GM12891 (cell line): ENCODE measurements around the gene SEC61A1.

ENCODE experiments used
- DNase-seq: peaks from one replicate; pipeline ENCODE4 v3.0.0; 2011; ENCODE audit warnings: low spot score; ENCODE audit not compliant: insufficient read length
- FAIRE-seq: peaks from 2 replicates; lab custom pipeline; 2011; peaks lifted over from hg19 to GRCh38; lab: Jason Lieb, UNC
- PAX5 ChIP-seq: IDR thresholded peaks from 2 replicates; pipeline ENCODE4 v1.6.1; 2011; ENCODE audit warnings: low read length, moderate library complexity, mild to moderate bottlenecking; ENCODE audit not compliant: insufficient read depth, severe bottlenecking
- POLR2A ChIP-seq: IDR thresholded peaks from 2 replicates; pipeline ENCODE4 v1.6.1; 2011; ENCODE audit warnings: low read depth, low read length, control low read depth
- POLR2AphosphoS5 ChIP-seq: IDR thresholded peaks from 2 replicates; pipeline ENCODE4 v1.6.1; 2011; ENCODE audit warnings: low read depth, low read length, control low read depth
- POU2F2 ChIP-seq: IDR thresholded peaks from 2 replicates; pipeline ENCODE4 v1.6.1; 2011; ENCODE audit warnings: low read depth, mild to moderate bottlenecking, control low read depth, low read length, moderate library complexity
- SPI1 ChIP-seq: IDR thresholded peaks from 2 replicates; pipeline ENCODE4 v1.6.1; 2011; ENCODE audit warnings: low read depth, low read length, control low read depth
- TAF1 ChIP-seq: IDR thresholded peaks from 2 replicates; pipeline ENCODE4 v1.6.1; 2011; ENCODE audit warnings: low read depth, low read length, control low read depth

SEC61A1 gene

GRCh38 chr3:128083980-128084674, 31.9 kb downstream of the SEC61A1 start:
- FAIRE-seq = no peak
- no peak for DNase-seq
- TF ChIP-seq POLR2A (no peak), POU2F2 (no peak), TAF1 (no peak), SPI1 (no peak), PAX5 (no peak), POLR2AphosphoS5 (no peak)

DNA sequence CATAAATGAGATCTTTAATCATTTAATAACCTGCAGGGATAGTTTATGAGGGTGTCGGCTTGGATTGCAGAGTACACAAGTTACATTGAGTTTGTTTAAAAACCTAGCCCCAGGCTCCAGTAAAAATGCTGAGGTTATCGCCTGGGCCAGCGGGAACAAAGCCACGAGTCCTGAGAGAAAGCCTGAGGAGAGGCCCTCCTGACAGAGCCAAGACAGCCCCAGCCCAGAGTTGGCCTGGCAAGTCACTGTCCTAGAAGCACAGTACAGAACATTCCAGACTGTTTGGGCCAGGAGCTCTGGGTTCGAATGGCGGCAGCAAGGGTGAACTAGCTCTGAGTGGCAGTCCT, 32.4 kb downstream of the SEC61A1 start:
- FAIRE-seq (no peak), DNase-seq (no peak)
- TF ChIP-seq POLR2AphosphoS5 (no peak), PAX5 (no peak)

DNA sequence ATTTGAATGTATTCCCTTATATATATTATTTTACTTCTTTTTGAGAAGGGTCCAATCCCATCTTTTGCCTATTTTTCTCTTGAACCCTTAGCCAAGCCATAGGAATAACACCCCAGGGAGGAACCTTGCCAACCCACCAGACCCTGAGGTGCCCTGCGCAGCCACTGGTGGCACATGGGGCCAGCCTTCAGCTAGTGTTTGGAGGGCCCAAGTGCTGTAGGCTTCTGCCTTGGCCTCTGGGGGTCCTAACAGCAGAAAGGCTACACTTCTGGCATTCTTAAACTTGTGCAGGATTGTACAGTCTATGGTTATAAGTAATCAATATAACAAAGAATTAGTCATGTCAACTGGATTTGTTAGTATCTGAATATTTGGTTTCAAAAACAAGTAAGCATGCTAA, 36.9 kb downstream of the SEC61A1 start:
- TF ChIP-seq PAX5 (no peak), SPI1 (no peak), TAF1 (no peak), POLR2A (no peak), POLR2AphosphoS5 (no peak), POU2F2 (no peak)
- FAIRE-seq (no peak), DNase-seq (no peak)

DNA sequence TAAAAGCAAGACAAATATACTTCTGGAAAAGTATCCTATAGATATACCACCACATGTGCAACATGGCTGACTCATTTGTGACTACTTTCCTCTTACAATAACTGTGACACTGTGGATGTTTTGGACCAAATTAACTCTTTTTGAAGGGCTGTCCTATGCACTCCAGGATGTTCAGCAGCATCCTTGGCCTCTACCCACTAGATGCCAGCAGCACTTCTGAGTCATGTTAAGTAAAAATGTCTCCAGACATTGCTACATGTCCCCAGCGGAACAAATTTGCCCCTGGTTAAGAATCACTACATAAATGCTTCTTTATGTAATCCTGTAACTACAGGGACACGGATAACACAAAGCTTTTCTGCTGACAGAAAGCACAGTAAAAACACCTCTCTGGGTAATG, 39.3 kb downstream of the SEC61A1 start:
- peak; percentile 23 for FAIRE-seq
- DNase-seq = no peak
- TF ChIP-seq POLR2AphosphoS5 = no peak
- TF ChIP-seq POU2F2 = no peak
- no peak for TF ChIP-seq SPI1
- no peak for TF ChIP-seq PAX5
- no peak for TF ChIP-seq POLR2A
- TF ChIP-seq TAF1 = no peak

GRCh38 chr3:128094295-128095151, 42.3 kb downstream of the SEC61A1 start:
- DNase-seq (no peak), FAIRE-seq (no peak)
- no peak for TF ChIP-seq SPI1
- no peak for TF ChIP-seq POLR2AphosphoS5
- no peak for TF ChIP-seq TAF1
- TF ChIP-seq POU2F2 = no peak
- TF ChIP-seq PAX5 = no peak

- FAIRE-seq = peak; percentile 91
- TF ChIP-seq TAF1 (no peak), SPI1 (no peak), POU2F2 (no peak), POLR2A (no peak), POLR2AphosphoS5 (no peak), PAX5 (no peak)
- DNase-seq = peak; percentile 73
These were observed 43.0 kb downstream of the SEC61A1 start for GRCh38 chr3:128095222-128095703.

- no peak for DNase-seq
- TF ChIP-seq SPI1 (no peak), POLR2A (no peak), TAF1 (no peak), PAX5 (no peak), POLR2AphosphoS5 (no peak), POU2F2 (no peak)
- no peak for FAIRE-seq
These were observed 46.0 kb downstream of the SEC61A1 start for GRCh38 chr3:128098234-128098633.

GRCh38 chr3:128100161-128100560, 47.9 kb downstream of the SEC61A1 start:
- no peak for FAIRE-seq
- no peak for TF ChIP-seq SPI1
- no peak for TF ChIP-seq PAX5
- TF ChIP-seq POLR2A = no peak
- TF ChIP-seq POLR2AphosphoS5 = no peak
- TF ChIP-seq TAF1 = no peak
- no peak for TF ChIP-seq POU2F2
- DNase-seq = no peak

DNA sequence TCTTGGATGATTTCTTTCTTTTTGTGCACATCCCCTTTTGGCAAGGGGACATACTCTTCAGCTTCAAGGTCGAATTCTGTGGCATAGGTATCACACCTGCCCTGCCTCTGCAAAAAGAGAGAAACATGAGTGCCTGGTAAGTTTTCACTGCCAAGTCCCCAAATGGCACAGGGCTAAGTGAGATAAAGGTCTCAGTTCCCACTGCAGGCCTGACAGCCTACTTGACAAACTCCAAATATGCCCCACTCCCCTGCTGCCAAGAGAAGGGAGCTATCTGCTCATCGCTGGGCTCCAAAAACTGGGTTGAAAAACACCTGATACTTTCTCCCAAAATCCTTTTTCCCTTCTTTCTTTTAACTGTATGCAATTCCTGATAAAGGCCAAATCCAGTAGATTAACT, 48.4 kb downstream of the SEC61A1 start:
- TF ChIP-seq TAF1 (no peak), POLR2A (no peak)
- DNase-seq (no peak), FAIRE-seq (no peak)

DNA sequence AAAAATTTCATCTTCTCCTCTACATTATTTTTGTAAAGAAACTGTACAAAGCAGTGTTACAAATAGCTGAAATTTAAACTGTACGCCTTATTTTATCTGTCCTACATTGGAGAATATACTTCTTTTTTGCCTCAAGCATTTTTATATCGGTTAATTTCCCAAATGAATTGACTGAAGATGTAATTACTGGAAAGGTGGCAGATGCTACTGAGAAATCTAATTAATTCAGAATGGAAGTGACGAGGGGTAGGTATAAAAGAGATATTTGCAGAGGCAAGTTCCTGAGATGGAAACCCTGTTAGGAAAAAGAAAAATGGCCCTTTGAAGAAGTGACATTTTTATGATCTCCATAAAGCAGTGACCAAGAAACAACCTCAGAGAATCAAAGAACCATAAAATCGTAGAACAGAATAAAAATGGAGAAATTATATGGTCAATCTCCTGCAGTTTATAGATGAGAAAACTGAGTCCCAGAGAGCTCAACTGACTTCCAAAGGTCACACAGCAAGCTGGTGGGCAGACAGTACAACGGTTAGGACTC, 51.0 kb downstream of the SEC61A1 start:
- TF ChIP-seq POU2F2 (no peak), PAX5 (no peak), TAF1 (no peak), POLR2A (no peak), POLR2AphosphoS5 (no peak), SPI1 (no peak)
- FAIRE-seq (no peak), DNase-seq (no peak)
